ENCODE data around the gene RRP1.

The RRP1 gene

GRCh38 chr21:43757601-43758000 lies 31.8 kb upstream of the RRP1 start:
- peak in 1 of 10 donors; percentile 55 for DNase-seq
- intact Hi-C loops (cut with DNase I), result no loop called here

GRCh38 chr21:43758111-43758641 lies 31.2 kb upstream of the RRP1 start:
- no peak for DNase-seq
- intact Hi-C loops (cut with DNase I), result no loop called here

- no peak for DNase-seq
- intact Hi-C loops (cut with DNase I), result no loop called here
Measured at GRCh38 chr21:43758811-43759210, 30.6 kb upstream of the RRP1 start.

DNA sequence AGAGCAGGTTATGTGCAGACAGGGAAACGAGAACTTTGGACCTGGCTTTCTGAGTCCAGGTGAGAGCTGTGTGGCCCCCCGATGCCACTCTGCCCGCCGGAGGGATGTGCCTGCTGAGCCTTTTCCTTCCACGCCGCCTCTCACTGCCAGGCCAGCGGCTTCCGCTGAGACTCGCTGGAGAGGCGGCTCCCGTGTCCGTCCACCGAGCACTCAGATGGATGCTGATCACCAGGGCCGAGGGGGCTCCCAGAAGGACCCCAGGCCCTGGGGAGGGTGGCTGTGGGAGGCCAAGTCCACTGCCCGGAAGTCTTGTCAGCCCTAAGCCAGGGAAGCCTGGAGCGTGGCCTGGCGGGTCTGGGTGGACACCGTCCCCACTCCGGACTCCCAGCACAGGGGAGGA lies 29.7 kb upstream of the RRP1 start:
- DNase-seq, result no peak
- intact Hi-C loops (cut with DNase I), result no loop called here

GRCh38 chr21:43760391-43760958 lies 28.9 kb upstream of the RRP1 start:
- intact Hi-C loops (cut with DNase I), result no loop called here
- DNase-seq, result no peak

GRCh38 chr21:43761886-43762285 lies 27.5 kb upstream of the RRP1 start:
- intact Hi-C loops (cut with DNase I), result no loop called here
- DNase-seq, result peak in 1 of 10 donors; percentile 72

DNA sequence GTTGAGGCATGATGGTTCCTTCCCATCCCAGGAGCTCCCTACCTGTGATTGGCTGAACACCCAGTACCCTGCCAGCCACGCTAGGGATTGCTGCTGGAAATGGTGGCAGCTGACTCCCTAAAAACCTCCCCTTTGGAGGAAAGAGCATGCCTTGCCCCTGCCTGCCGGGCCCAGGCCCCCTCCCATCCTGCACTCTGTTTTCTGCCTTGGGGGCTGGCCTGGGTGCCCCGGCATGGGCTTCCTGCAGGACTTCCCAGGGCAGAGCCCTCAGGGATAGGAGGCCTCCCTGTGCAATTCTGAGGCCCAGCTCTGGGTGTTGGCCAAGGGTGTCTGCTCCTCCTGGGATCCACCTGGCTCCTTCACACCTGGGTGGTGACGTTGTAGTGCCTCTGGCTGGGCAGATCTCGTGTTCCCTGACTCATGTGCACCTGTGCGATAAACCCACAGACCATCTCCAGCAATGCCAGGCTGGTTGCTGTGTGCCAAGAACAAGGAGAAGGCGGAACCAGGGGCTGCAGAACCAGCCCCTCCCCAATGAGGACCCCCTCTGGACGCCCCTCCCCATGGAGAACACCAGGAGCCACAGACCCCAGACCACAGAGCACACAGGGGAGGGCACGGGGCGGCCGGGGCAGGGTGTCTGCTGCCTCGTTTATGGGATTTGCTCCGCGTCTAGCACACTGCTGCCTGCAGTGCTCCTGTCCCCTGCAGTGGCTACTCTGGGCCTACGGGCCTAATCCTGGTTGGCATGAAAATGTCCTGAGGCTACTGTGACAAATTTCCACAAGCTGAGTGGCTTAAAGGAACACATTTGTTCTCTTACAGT lies 26.9 kb upstream of the RRP1 start:
- intact Hi-C loops (cut with DNase I), result no loop called here
- DNase-seq, result peak in 1 of 10 donors; percentile 63

GRCh38 chr21:43763901-43764523 lies 25.4 kb upstream of the RRP1 start:
- intact Hi-C loops (cut with DNase I), result no loop called here
- DNase-seq, result peak in 1 of 10 donors; percentile 39

GRCh38 chr21:43764576-43765495 lies 24.5 kb upstream of the RRP1 start:
- intact Hi-C loops (cut with DNase I), result no loop called here
- peak in 1 of 10 donors; percentile 79 for DNase-seq

- DNase-seq, result peak in 1 of 10 donors; percentile 74
- intact Hi-C loops (cut with DNase I), result no loop called here
Measured at GRCh38 chr21:43766734-43767497, 22.5 kb upstream of the RRP1 start.

- peak in 1 of 10 donors; percentile 66 for DNase-seq
- intact Hi-C loops (cut with DNase I), result no loop called here
Measured at GRCh38 chr21:43767498-43767983, 21.8 kb upstream of the RRP1 start.

DNA sequence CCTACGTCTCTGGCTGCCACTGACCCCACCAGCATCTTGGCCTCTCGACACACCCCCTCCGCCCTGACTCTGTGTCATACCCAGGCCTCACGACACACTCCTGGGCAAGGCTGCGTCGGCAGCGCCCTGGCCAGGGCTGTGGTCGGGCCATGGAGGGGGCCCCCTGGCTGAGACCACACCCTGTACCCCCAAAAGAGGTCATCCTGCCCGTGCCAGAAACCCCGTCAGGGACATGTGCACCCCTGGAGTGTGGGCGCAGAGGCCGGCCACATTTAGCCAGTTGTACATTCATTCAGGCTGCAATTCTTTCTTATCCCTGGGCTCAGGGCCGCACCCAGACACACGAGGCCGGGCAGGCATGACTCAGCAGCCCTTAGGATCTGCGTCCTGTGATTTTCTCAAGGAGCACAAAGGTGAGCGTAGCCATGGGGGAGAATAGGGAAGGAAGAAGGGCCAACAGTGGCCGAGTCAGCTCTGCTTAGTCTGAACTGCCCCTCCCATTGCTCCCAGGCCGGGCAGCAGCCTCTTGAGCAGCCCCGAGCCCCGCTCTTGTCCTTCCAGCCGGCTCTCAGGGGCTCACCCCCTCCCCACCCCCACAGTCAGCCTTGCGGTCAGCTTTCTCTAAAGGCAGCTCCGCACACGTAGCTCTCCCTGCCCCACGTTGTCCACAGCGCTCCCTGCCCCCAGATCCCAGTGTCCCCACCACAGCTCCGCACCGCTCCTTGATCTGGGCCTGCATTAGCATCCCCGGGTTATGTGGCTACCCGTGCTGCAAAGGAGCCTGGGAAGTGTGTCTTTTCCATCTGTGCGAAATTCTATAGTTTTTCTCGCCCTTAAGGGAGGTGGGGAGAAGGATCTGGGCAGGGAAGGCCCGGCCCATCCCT lies 21.2 kb upstream of the RRP1 start:
- intact Hi-C loops (cut with DNase I), result no loop called here
- no peak for DNase-seq

DNA sequence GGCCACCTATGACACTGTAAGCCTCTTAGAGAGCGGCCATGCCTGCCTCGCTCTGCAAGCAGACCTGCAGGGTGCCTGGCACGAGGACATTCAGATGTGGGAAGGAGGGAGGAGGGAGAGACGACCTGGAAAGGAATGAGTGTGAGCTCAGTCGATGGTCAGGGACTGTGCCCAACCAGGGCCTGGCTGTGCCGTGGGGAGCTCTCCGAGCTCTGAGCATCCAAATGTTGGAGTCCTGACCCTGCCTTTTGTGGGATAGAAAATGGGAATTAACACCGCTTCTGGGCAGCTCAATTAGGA lies 20.6 kb upstream of the RRP1 start:
- DNase-seq, result no peak
- intact Hi-C loops (cut with DNase I), result no loop called here

- intact Hi-C loops (cut with DNase I), result no loop called here
- DNase-seq, result no peak
Measured at GRCh38 chr21:43769325-43769958, 19.9 kb upstream of the RRP1 start.

GRCh38 chr21:43770066-43770655 lies 19.2 kb upstream of the RRP1 start:
- intact Hi-C loops (cut with DNase I), result loop anchor here (5.0 kb wide), 1 partner anchor 98 kb away; no protein-coding TSS in a partner anchor
- DNase-seq, result peak in 1 of 10 donors; percentile 73

GRCh38 chr21:43771199-43771675 lies 18.1 kb upstream of the RRP1 start:
- DNase-seq, result no peak

DNA sequence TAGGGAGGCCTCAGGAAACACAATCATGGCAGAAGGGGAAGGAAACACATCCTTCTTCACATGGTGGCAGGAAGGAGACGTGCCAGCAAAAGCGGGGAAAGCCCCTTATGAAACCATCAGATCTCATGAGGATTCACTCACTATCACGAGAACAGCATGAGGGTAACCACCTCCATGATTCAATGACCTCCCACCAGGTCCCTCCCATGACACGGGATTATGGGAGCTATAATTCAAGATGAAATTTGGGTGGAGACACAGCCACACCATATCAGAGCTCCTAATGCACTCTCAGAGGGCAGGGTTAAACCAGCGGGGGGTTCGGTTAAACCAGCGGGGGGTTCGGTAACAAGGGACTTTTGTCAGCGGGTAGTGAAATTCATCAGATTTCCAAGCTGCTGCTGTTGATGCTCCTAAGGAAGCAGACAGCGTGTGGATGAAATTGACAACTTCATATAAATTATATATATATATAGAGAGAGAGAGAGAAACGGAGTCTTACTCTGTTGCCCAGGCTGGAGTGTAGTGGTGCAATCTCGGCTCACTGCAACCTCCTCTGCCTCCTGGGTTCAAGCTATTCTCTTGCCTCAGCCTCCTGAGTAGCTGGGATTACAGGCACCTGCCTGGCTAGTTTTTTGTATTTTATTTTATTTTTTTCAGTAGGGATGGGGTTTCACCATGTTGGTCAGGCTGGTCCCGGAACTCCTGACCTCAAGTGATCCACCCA lies 17.5 kb upstream of the RRP1 start:
- intact Hi-C loops (cut with DNase I), result loop anchor here (5.0 kb wide), 1 partner anchor 100 kb away; no protein-coding TSS in a partner anchor
- no peak for DNase-seq

More at GRCh38 chr21:43771199-43771675, 18.1 kb upstream of the RRP1 start:
- intact Hi-C loops (cut with DNase I), result loop anchor here (5.0 kb wide), 1 partner anchor 99 kb away; no protein-coding TSS in a partner anchor
